NCI-H748 (cell line): ENCODE results near the gene OR52K2.
"Not testable (repeated sequence)": the region's sequence is repeated elsewhere in the genome, so short reads cannot be mapped to it uniquely, and the experiment has no call there.

ENCODE experiments used
- DNase-seq: peaks from one replicate; lab custom pipeline; 2025; ENCODE audit not compliant: unreplicated experiment; lab: John Stamatoyannopoulos, UW

The OR52K2 gene

DNA sequence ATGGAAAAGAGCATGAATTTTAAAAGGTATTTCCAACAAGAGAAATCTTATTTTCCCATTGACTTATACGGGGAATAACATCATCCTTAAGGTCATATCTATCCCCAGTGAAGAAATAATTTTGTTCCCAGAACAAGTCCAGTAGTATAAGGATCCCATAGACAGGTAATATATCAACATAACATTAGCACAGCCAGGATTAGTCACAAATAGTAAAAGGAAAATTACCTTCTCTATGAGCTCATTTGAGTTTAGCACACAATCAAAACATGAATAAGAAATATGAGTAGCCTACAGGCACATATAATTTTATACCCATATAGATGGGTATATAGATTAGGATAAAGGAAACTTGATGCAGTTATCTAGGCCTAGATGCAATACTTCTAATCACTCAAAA, 30.5 kb downstream of the OR52K2 start:
- no peak for DNase-seq

GRCh38 chr11:4480577-4481239, 31.6 kb downstream of the OR52K2 start:
- no peak for DNase-seq

- no peak for DNase-seq
These were observed 32.1 kb downstream of the OR52K2 start for GRCh38 chr11:4481240-4481582.

- DNase-seq, result no peak
These were observed 33.4 kb downstream of the OR52K2 start, which contains the start of gene OR52K1 for GRCh38 chr11:4482445-4482844. OR52K1 (plus strand) TSS chr11:4482646; CDS start chr11:4488901, 6,255 bp downstream.

DNA sequence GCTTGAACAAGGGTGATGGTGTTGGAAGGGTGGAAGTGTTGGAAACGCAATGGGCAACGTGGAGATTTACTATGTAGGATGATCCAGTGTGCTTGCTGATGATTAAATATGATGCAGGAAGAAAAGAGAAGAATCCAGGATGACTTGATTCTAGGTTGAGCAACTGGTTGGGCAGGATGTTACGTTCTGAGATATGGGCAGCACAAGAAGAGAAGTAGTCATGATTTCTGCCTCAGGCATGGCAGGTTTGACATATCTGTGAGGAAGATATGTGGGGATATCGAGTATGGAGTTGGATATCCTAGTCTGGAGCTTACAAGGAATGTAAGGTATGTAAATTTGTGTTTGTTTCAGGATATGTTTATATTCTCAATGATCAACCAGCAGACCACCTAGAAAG, 35.2 kb downstream of the OR52K2 start:
- no peak for DNase-seq

DNA sequence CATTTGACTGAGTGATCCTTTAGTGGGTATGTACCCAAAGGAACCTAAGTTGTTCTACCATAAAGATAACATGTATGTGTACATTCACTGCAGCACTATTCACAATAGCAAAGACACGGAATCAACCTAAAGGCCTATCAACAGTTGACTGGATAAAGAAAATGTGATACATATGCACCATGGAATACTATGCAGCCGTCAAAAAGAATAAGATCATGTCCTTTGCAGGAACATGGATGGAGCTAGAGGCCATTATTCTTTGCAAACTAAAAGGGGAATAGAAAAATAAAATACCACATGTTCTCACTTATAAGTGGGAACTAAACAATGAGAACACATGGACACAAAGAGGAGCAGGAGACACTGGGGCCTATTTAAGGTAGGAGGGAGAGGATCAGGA, 42.3 kb downstream of the OR52K2 start:
- not testable (repeated sequence) for DNase-seq

DNA sequence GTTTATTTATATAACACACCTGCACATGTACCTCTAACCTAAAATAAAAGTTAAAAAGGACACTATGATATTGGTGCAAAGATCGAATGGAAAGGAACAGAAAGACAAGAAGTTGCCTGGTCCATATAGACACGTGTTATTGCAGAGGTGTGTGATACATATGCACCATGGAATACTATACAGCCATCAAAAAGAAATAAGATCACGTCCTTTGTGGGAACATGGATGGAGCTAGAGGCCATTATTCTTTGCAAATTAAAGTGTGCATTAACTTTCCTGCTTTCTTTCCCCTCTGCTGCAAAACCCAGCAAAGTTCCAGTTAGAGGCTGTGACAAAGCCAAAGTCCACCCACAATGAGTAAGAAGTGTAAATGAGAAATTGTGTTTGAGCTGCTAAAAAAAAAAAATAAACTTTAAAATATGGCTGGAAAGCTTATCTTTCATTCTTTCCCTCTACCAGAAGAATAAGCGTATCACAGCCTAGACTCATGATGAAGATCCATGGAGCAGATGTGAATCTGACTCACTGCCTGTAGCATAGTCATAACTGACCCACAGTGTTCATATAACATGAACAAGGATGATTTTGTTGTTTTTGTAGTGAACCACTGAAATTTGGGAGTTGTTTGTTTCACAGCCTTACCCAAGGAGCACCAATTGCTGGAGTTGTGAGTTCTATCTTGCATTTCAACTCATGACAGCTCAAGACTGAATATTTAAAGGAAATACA, 42.9 kb downstream of the OR52K2 start:
- no peak for DNase-seq

GRCh38 chr11:4493480-4493818, 44.4 kb downstream of the OR52K2 start:
- DNase-seq, result no peak

DNA sequence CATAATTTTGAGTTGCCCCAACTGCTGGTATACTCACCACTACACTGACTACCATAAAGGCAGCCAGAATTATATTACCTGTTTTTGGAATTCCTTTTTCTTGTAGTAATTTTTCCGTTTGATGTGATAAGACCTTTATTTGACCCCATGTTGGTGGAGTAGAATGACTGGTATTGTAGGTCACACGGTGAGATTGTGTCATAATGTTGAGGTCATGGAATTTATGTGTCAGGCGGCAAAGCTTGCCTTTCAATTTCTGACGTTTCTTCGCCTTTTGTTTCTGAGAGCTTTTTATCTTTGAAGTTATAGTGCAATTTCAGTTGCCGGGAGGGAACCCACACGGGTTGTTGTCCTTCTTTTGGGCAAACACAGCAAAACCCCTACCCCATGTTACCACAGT, 46.4 kb downstream of the OR52K2 start:
- no peak for DNase-seq

DNA sequence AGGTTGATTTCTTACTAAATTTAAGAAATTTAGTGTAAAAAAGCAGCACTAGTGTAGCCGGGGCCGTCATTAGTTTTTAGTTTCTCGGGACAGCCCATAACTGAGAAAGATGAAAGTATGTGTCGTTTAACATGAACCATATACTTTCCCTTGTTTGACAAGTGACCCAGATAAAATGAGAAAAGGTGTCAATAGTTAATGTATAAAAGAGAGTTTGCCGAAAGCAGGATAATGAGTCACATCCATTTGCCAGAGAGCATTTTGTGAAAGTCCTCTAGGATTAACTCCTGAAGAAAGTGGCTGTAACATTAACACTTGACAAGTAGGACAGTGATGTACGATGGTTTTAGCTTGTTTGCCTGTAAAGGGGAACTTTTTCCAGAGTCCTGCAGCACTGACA, 46.9 kb downstream of the OR52K2 start:
- DNase-seq, result no peak

- DNase-seq, result peak; percentile 24
These were observed 47.6 kb downstream of the OR52K2 start for GRCh38 chr11:4496557-4497248.
